Trophoblast cell (in vitro differentiated cells and primary cell): ENCODE data around the gene SGCD.

ENCODE experiments used
- DNase-seq, 2 donors: peaks; one replicate each; pipeline ENCODE4 v3.0.0-alpha.2; 2016
- H2AFZ ChIP-seq: 2 replicates; pipeline ENCODE4 v1.6.1; 2013; ENCODE audit warnings: low read length, moderate library complexity, mild to moderate bottlenecking; ENCODE audit not compliant: insufficient read depth, poor library complexity
- H2AK5ac ChIP-seq: 2 replicates; pipeline ENCODE4 v1.6.1; 2013; ENCODE audit warnings: mild to moderate bottlenecking, low read length
- H2BK120ac ChIP-seq: 2 replicates; pipeline ENCODE4 v1.6.1; 2013; ENCODE audit warnings: low read length, mild to moderate bottlenecking, moderate library complexity; ENCODE audit not compliant: insufficient read depth, poor library complexity
- H2BK12ac ChIP-seq: 2 replicates; pipeline ENCODE4 v1.6.1; 2013; ENCODE audit warnings: mild to moderate bottlenecking, low read length, moderate library complexity
- H2BK5ac ChIP-seq: 2 replicates; pipeline ENCODE4 v1.6.1; 2013; ENCODE audit warnings: low read length, low read depth, moderate library complexity, mild to moderate bottlenecking; ENCODE audit not compliant: poor library complexity
- H3K14ac ChIP-seq: 2 replicates; pipeline ENCODE4 v1.6.1; 2013; ENCODE audit warnings: mild to moderate bottlenecking, low read length
- H3K18ac ChIP-seq: 2 replicates; pipeline ENCODE4 v1.6.1; 2013; ENCODE audit warnings: mild to moderate bottlenecking, low read length
- H3K23ac ChIP-seq: 2 replicates; pipeline ENCODE4 v1.6.1; 2013; ENCODE audit warnings: low read length
- H3K27ac ChIP-seq: 2 replicates; pipeline ENCODE4 v1.5.1; 2013; ENCODE audit warnings: low read depth, mild to moderate bottlenecking, inconsistent platforms, low read length, moderate library complexity
- H3K27me3 ChIP-seq: 2 replicates; pipeline ENCODE4 v1.6.1; 2013; ENCODE audit warnings: inconsistent platforms, mild to moderate bottlenecking, low read length, moderate library complexity; ENCODE audit not compliant: insufficient read depth
- H3K36me3 ChIP-seq, 2 experiments: 1 replicate in 1 of 2; 2 replicates in 1 of 2; pipeline ENCODE4 v1.6.1; 2013; ENCODE audit warnings: low read length in 2 of 2, mild to moderate bottlenecking in 2 of 2, moderate library complexity in 1 of 2; ENCODE audit not compliant: insufficient read depth in 2 of 2, control insufficient read depth in 1 of 2
- H3K4ac ChIP-seq: 2 replicates; pipeline ENCODE4 v1.6.1; 2013; ENCODE audit warnings: low read depth, mild to moderate bottlenecking, low read length, moderate library complexity
- H3K4me1 ChIP-seq, 2 experiments: 1 replicate in 1 of 2; 2 replicates in 1 of 2; pipeline ENCODE4 v1.6.1; 2013; ENCODE audit warnings: low read length in 2 of 2, mild to moderate bottlenecking in 2 of 2, moderate library complexity in 1 of 2; ENCODE audit not compliant: insufficient read depth in 2 of 2, control insufficient read depth in 1 of 2
- H3K4me2 ChIP-seq: 2 replicates; pipeline ENCODE4 v1.6.1; 2013; ENCODE audit warnings: inconsistent platforms, mild to moderate bottlenecking, low read length, moderate library complexity
- H3K4me3 ChIP-seq: 2 replicates; pipeline ENCODE4 v1.5.1; 2013; ENCODE audit warnings: mild to moderate bottlenecking, low read depth, low read length, inconsistent platforms
- H3K79me1 ChIP-seq: one replicate; pipeline ENCODE4 v1.6.1; 2013; ENCODE audit warnings: low read length
- H3K79me2 ChIP-seq: 2 replicates; pipeline ENCODE4 v1.6.1; 2013; ENCODE audit warnings: low read length, mild to moderate bottlenecking; ENCODE audit not compliant: control insufficient read depth, insufficient read depth, poor library complexity
- H3K9ac ChIP-seq: 2 replicates; pipeline ENCODE4 v1.6.1; 2013; ENCODE audit warnings: mild to moderate bottlenecking, low read length
- H3K9me3 ChIP-seq: 2 replicates; pipeline ENCODE4 v1.6.1; 2013; ENCODE audit warnings: low read depth, mild to moderate bottlenecking, control low read depth, inconsistent platforms, low read length; ENCODE audit not compliant: insufficient read depth
- H4K12ac ChIP-seq: 2 replicates; pipeline ENCODE4 v1.6.1; 2013; ENCODE audit warnings: low read depth, mild to moderate bottlenecking, low read length, moderate library complexity
- H4K8ac ChIP-seq: 2 replicates; pipeline ENCODE4 v1.6.1; 2013; ENCODE audit warnings: low read depth, mild to moderate bottlenecking, low read length, moderate library complexity
- H4K91ac ChIP-seq: one replicate; pipeline ENCODE4 v1.6.1; 2013; ENCODE audit warnings: low read depth, mild to moderate bottlenecking, low read length, moderate library complexity
- WGBS: extraction: QIAGEN DNeasy Blood & Tissue Kit; methylation state at CpG from one replicate; pipeline ENCODE4 v1.1.7; 2013; ENCODE audit warnings: missing lambda C conversion rate; ENCODE audit not compliant: insufficient read length, insufficient coverage; ENCODE audit errors: extremely low coverage; 5-methylcytosine and 5-hydroxymethylcytosine counted together

Gene SGCD

GRCh38 chr5:156624686-156625085 is 297.7 kb downstream of the SGCD start:
- H3K27me3 ChIP-seq: no peaks in the 10 kb centered on the region
- no peaks in the 10 kb centered on the region for H3K4me1 ChIP-seq
- no peak overlapping the region for H4K91ac ChIP-seq
- no peak overlapping the region for H3K4ac ChIP-seq
- no peaks in the 10 kb centered on the region for H3K9me3 ChIP-seq
- no peak overlapping the region for H3K27ac ChIP-seq
- no peaks in the 10 kb centered on the region for H3K79me1 ChIP-seq
- no peak overlapping the region for H3K14ac ChIP-seq
- H3K18ac ChIP-seq: no peak overlapping the region
- no CpG with 5 or more reads among the region's 4 CpGs for whole genome bisulfite sequencing
- H3K23ac ChIP-seq: no peak overlapping the region
- no peak overlapping the region for H2BK5ac ChIP-seq
- H3K36me3 ChIP-seq: no peaks in the 10 kb centered on the region
- no peak overlapping the region for H2AFZ ChIP-seq
- no peaks in the 10 kb centered on the region for H3K79me2 ChIP-seq
- no peak overlapping the region for H4K8ac ChIP-seq
- H2BK120ac ChIP-seq: no peak overlapping the region
- H3K4me3 ChIP-seq: no peak overlapping the region
- H2AK5ac ChIP-seq: no peak overlapping the region
- no peak overlapping the region for H4K12ac ChIP-seq
- no peak overlapping the region for H3K9ac ChIP-seq
- no peak for DNase-seq
- no peak overlapping the region for H2BK12ac ChIP-seq
- no peak overlapping the region for H3K4me2 ChIP-seq

- Histone ChIP-seq H3K36me3 (no peaks in the 10 kb centered on the region), H4K91ac (no peak overlapping the region), H3K79me1 (no peaks in the 10 kb centered on the region), H2BK12ac (no peak overlapping the region), H2BK120ac (no peak overlapping the region), H3K27ac (no peak overlapping the region), H4K12ac (no peak overlapping the region), H4K8ac (no peak overlapping the region), H3K4me3 (no peak overlapping the region), H3K18ac (no peak overlapping the region), H3K27me3 (no peaks in the 10 kb centered on the region), H2AK5ac (no peak overlapping the region), H3K4me2 (no peak overlapping the region), H2AFZ (no peak overlapping the region), H2BK5ac (no peak overlapping the region), H3K14ac (no peak overlapping the region), H3K23ac (no peak overlapping the region), H3K9ac (no peak overlapping the region), H3K4me1 (no peaks in the 10 kb centered on the region), H3K9me3 (no peaks in the 10 kb centered on the region), H3K79me2 (no peaks in the 10 kb centered on the region), H3K4ac (no peak overlapping the region)
- no peak for DNase-seq
Observed at GRCh38 chr5:156628421-156628820, 301.5 kb downstream of the SGCD start.

GRCh38 chr5:156631005-156631404 is 304.0 kb downstream of the SGCD start:
- Histone ChIP-seq H3K9me3 (no peaks in the 10 kb centered on the region), H3K4me3 (no peak overlapping the region), H4K12ac (no peak overlapping the region), H3K23ac (no peak overlapping the region), H3K4me2 (no peak overlapping the region), H2BK5ac (no peak overlapping the region), H3K14ac (no peak overlapping the region), H3K79me2 (no peaks in the 10 kb centered on the region), H3K4ac (no peak overlapping the region), H3K36me3 (no peaks in the 10 kb centered on the region), H4K8ac (no peak overlapping the region), H3K27me3 (no peaks in the 10 kb centered on the region), H3K4me1 (no peaks in the 10 kb centered on the region), H3K9ac (no peak overlapping the region), H3K79me1 (no peaks in the 10 kb centered on the region), H2BK12ac (no peak overlapping the region), H4K91ac (no peak overlapping the region), H3K18ac (no peak overlapping the region), H2AK5ac (no peak overlapping the region), H3K27ac (no peak overlapping the region), H2BK120ac (no peak overlapping the region), H2AFZ (no peak overlapping the region)
- no CpG with 5 or more reads among the region's 1 CpG for whole genome bisulfite sequencing
- no peak for DNase-seq

- H2AFZ ChIP-seq: no peak overlapping the region
- H3K27me3 ChIP-seq: no peaks in the 10 kb centered on the region
- no peak overlapping the region for H3K4ac ChIP-seq
- H2BK5ac ChIP-seq: no peak overlapping the region
- no peak overlapping the region for H2AK5ac ChIP-seq
- H3K4me1 ChIP-seq: no peaks in the 10 kb centered on the region
- no peak overlapping the region for H4K8ac ChIP-seq
- no peak overlapping the region for H3K4me2 ChIP-seq
- no peaks in the 10 kb centered on the region for H3K79me1 ChIP-seq
- no peak overlapping the region for H3K18ac ChIP-seq
- H3K23ac ChIP-seq: no peak overlapping the region
- no peaks in the 10 kb centered on the region for H3K9me3 ChIP-seq
- H2BK12ac ChIP-seq: no peak overlapping the region
- DNase-seq: no peak
- H4K91ac ChIP-seq: no peak overlapping the region
- H3K4me3 ChIP-seq: no peak overlapping the region
- no peak overlapping the region for H3K27ac ChIP-seq
- no CpG with 5 or more reads among the region's 2 CpGs for WGBS
- no peak overlapping the region for H4K12ac ChIP-seq
- H3K9ac ChIP-seq: no peak overlapping the region
- no peaks in the 10 kb centered on the region for H3K79me2 ChIP-seq
- H2BK120ac ChIP-seq: no peak overlapping the region
- H3K14ac ChIP-seq: no peak overlapping the region
- H3K36me3 ChIP-seq: no peaks in the 10 kb centered on the region
Observed at GRCh38 chr5:156634301-156634700, 307.3 kb downstream of the SGCD start.
